Mucosa of stomach (tissue), 1 donor: Measurements from ENCODE around the gene TVP23A.

Source experiments
- H3K27me3 ChIP-seq: one replicate; pipeline ENCODE4 v1.7.0; 2013; ENCODE audit warnings: mild to moderate bottlenecking, low read length; ENCODE audit not compliant: control insufficient read depth, insufficient read depth
- H3K36me3 ChIP-seq: one replicate; pipeline ENCODE4 v1.7.0; 2013; ENCODE audit warnings: low read length; ENCODE audit not compliant: control insufficient read depth, insufficient read depth
- H3K4me1 ChIP-seq: one replicate; pipeline ENCODE4 v1.7.0; 2013; ENCODE audit warnings: mild to moderate bottlenecking, low read length; ENCODE audit not compliant: control insufficient read depth, insufficient read depth
- H3K4me3 ChIP-seq: one replicate; pipeline ENCODE4 v1.7.0; 2013; ENCODE audit warnings: low read length
- H3K9ac ChIP-seq: one replicate; pipeline ENCODE4 v1.7.0; 2013; ENCODE audit warnings: mild to moderate bottlenecking, low read length, moderate library complexity
- H3K9me3 ChIP-seq: one replicate; pipeline ENCODE4 v1.7.0; 2013; ENCODE audit warnings: mild to moderate bottlenecking, low read length, moderate library complexity; ENCODE audit not compliant: control insufficient read depth
- donor health status: Pancreatic carcinoma.

The TVP23A gene

DNA sequence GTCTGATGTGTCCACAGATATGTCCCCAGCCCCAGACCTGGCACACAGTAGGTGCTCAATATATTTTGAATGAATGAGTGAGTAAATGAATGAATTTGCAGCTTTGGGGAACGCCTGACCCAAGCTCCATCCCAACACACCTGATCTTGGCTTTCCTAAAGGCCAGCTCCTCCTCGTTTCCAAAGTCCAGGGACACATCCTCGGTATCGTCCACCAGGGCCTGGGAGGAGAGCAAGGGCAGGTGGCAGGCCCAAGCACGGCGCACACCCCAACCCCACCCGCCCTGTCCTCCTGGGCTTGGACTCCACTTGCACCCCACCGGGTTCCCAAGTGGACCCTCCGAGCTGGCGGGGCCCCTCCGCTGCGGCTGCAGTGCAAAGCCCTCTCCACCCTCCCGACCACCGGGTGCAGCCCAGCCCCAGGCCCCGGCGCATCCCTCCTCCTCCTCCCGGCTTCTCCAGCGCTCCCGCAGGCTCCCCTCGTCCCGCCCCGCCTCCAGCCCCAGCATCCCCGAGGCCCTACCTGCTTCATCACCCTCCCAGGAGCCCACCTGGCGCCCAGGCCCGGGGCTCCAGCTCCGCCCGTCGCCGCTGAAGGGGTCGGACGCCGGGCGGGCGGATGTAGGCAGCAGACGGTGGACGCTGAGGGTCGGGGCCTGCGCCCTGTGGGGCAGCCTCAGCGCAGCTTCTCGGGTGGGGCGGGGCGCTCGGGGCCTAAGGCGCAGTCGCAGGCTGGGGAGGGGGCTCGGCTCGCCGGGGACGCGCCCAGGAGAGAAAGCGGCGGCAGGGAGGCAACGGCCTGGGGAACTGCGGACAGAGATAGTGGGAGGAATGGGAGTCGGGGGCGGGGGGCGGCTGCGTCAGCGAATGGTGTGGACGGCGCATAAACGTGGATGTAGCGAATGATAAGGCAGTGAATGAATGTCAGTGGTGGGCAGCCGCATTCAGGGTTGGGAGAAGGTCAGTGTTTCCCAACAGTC is at the start of gene TVP23A:
Gene TVP23A (minus strand): TSS at position 832 of the 979 bp plus-strand sequence. CDS start 301 bp downstream, at position 531.
- Histone ChIP-seq H3K36me3 (no peaks in the 10 kb centered on the region), H3K4me3 (no peak within 1 kb of the TSS), H3K27me3 (no peaks in the 10 kb centered on the region), H3K9me3 (no peaks in the 10 kb centered on the region), H3K9ac (no peak within 1 kb of the TSS), H3K4me1 (no peaks in the 10 kb centered on the region)

- Histone ChIP-seq H3K36me3 (no peaks in the 10 kb centered on the region), H3K4me3 (no peak overlapping the region), H3K9me3 (no peaks in the 10 kb centered on the region), H3K27me3 (no peaks in the 10 kb centered on the region), H3K4me1 (peaks cover 38% of the 10 kb centered on the region), H3K9ac (no peak overlapping the region)
Observed at GRCh38 chr16:10868104-10868595, 49.6 kb upstream of the TVP23A start.

- H3K4me3 ChIP-seq: no peak overlapping the region
- H3K4me1 ChIP-seq: peaks cover 33% of the 10 kb centered on the region
Observed at GRCh38 chr16:10867199-10867598, 48.6 kb upstream of the TVP23A start.

DNA sequence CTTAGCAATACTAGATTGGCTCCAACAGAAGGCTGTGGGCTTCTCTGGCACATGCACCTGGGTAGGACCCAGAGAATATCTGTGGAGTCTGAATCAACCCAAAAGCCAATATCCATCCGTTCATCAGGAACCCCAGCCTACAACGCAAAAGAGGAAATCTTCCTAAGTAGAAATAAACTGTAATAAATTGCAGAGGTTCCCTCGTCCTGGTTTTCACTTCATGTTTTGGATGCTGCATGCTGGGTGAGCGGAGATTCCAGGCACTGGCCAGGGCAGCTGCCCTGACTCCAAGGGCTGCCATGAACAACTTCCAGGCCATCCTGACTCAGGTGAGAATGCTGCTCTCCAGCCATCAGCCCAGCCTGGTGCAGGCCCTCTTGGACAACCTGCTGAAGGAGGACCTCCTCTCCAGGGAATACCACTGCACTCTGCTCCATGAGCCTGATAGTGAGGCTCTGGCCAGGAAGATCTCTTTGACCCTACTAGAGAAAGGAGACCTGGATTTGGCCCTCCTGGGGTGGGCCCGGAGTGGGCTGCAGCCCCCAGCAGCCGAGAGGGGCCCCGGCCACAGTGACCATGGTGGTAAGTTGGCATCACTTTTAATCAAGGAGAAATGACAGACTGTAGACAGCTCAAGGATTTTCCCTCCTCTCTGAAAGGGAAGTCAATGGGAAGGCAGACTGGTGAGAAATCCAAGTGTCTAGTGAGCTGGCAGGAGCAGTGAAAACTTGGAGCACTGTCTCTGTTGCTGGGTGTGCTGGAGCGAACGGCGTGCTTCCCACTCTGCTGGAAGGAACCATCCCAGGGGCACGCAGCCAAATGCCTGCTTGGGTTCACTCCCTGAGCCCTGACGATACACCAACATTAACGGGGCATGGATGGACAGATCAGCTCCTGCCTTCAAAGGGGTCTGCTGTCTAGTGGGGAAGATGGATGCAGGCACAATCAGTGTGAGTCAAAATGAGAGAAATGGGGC is 47.7 kb upstream of the TVP23A start:
- H3K36me3 ChIP-seq: no peaks in the 10 kb centered on the region
- peaks cover 24% of the 10 kb centered on the region for H3K4me1 ChIP-seq
- H3K9ac ChIP-seq: no peak overlapping the region
- H3K27me3 ChIP-seq: no peaks in the 10 kb centered on the region
- H3K9me3 ChIP-seq: no peaks in the 10 kb centered on the region
- no peak overlapping the region for H3K4me3 ChIP-seq

More at GRCh38 chr16:10867199-10867598, 48.6 kb upstream of the TVP23A start:
- Histone ChIP-seq H3K9me3 (no peaks in the 10 kb centered on the region), H3K9ac (no peak overlapping the region), H3K27me3 (no peaks in the 10 kb centered on the region), H3K36me3 (no peaks in the 10 kb centered on the region)

DNA sequence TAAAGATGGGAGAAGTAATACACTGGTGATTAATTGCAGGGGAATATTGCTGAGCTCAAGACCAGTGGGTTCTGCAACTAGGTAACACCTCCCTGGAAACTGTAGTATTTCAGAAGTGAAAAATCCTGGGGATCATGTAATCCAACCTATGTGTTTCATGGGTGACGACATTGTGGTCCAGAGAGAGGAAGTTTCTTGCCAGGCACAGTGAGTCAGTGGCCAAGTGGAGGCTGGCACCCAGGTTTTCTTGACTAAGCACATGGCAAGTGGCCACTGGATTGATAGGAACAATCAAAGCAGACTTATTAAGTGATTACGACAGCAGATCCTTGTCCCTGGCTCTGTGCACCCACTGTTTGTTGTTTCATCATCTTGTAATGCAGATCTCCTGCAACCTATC is 43.8 kb upstream of the TVP23A start:
- Histone ChIP-seq H3K9ac (no peak overlapping the region), H3K4me1 (no peaks in the 10 kb centered on the region), H3K36me3 (no peaks in the 10 kb centered on the region), H3K4me3 (no peak overlapping the region), H3K27me3 (no peaks in the 10 kb centered on the region), H3K9me3 (no peaks in the 10 kb centered on the region)

DNA sequence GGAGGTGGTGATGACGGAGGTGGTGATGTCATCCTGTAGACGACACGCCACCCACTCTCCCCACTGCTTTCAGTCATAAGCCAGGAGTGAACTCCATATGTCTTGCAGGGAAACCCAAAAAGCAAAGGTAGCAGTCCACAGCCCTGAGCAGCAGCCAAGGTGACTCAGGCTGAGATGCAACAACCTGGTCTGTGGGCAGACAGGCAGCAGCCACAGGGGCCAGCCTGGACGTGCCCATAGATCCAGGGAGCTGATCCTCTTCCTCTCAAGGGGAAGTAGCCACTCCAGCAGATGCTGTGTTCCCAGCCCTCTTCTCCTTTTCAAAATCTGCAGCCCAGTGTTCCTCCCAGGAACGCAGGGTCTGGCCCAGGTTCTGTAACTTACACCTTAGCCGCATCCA is 41.1 kb upstream of the TVP23A start:
- Histone ChIP-seq H3K36me3 (no peaks in the 10 kb centered on the region), H3K27me3 (no peaks in the 10 kb centered on the region), H3K4me1 (no peaks in the 10 kb centered on the region), H3K9me3 (no peaks in the 10 kb centered on the region), H3K4me3 (no peak overlapping the region), H3K9ac (no peak overlapping the region)

GRCh38 chr16:10859020-10859419 is 40.4 kb upstream of the TVP23A start:
- Histone ChIP-seq H3K27me3 (no peaks in the 10 kb centered on the region), H3K36me3 (no peaks in the 10 kb centered on the region), H3K4me3 (no peak overlapping the region), H3K9ac (no peak overlapping the region), H3K4me1 (no peaks in the 10 kb centered on the region), H3K9me3 (no peaks in the 10 kb centered on the region)

DNA sequence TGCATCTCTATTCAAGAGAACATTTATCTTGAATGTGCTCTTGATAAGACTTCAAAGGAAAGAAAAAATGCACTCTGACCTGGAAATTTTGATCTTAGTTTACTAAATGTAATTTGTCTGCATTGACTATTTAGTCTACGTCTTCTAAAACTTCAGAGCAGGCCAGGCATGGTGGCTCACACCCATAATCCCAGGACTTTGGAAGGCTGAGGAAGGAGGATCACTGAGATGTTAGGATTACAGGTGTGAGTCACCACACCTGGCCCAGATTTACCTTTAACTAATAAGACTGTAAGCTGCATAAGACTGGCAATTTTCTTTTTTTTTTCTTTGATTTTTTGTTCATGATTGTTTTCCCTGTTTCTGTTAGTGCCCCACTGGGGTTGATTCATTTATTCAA is 39.6 kb upstream of the TVP23A start:
- H3K4me3 ChIP-seq: no peak overlapping the region

GRCh38 chr16:10856042-10856441 is 37.4 kb upstream of the TVP23A start:
- Histone ChIP-seq H3K9me3 (no peaks in the 10 kb centered on the region), H3K4me1 (no peaks in the 10 kb centered on the region), H3K27me3 (no peaks in the 10 kb centered on the region), H3K4me3 (no peak overlapping the region), H3K9ac (no peak overlapping the region), H3K36me3 (no peaks in the 10 kb centered on the region)

More for the DNA sequence above, 39.6 kb upstream of the TVP23A start:
- Histone ChIP-seq H3K9me3 (no peaks in the 10 kb centered on the region), H3K9ac (no peak overlapping the region), H3K36me3 (no peaks in the 10 kb centered on the region), H3K27me3 (no peaks in the 10 kb centered on the region), H3K4me1 (no peaks in the 10 kb centered on the region)

DNA sequence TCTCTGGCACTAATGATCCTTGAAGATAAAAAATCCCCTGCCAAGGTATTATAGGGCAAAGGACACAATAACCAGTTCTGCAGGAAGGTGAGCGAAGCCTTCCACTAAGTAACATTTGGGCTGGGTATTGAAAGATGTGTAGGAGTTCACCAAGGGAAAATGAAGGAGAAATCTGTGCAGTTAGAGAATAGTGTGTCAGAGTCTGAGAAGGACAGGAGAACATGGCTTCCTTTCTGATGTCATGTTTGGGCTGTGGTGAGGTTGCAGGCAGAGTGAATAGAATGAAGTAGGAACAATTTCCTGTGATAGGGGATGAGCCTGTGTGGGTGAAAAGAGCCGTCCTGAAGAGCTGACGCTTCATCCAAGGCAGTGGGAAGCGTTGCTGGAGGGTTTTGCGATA is 34.4 kb upstream of the TVP23A start:
- no peaks in the 10 kb centered on the region for H3K27me3 ChIP-seq
- no peaks in the 10 kb centered on the region for H3K9me3 ChIP-seq
- H3K4me3 ChIP-seq: no peak overlapping the region
- H3K4me1 ChIP-seq: no peaks in the 10 kb centered on the region
- no peaks in the 10 kb centered on the region for H3K36me3 ChIP-seq
- H3K9ac ChIP-seq: no peak overlapping the region

DNA sequence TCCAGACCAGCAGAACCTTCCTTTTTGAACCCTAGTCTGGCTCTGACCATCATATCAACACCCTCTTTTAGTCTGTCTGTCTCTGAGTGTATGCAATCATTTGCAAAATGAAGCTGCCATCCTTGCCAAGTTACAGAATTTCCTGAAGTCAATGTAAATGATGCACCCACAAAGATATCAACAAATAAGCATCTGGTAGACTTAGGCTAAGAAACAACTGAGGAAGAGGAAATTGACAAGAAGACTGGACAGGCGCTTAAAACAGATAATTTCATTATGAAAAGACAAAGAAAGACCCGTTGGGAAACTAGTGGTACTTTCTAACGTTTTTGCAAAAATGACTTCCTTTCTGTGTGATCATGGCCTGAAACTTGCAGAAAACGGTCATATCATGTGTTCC is 33.7 kb upstream of the TVP23A start:
- Histone ChIP-seq H3K9me3 (no peaks in the 10 kb centered on the region), H3K36me3 (no peaks in the 10 kb centered on the region), H3K9ac (no peak overlapping the region), H3K4me3 (no peak overlapping the region), H3K4me1 (no peaks in the 10 kb centered on the region), H3K27me3 (no peaks in the 10 kb centered on the region)
